ENCODE measurements around the gene TRIP10.
"Not testable (repeated sequence)": the region's sequence is repeated elsewhere in the genome, so short reads cannot be mapped to it uniquely, and the experiment has no call there.

The TRIP10 gene

GRCh38 chr19:6743714-6744380 lies 4.4 kb downstream of the TRIP10 start:
- no peaks in the 10 kb centered on the region for H3K9me3 ChIP-seq (replicated peaks; ENCODE audit: insufficient read depth, low read length)
- DNase-seq, result no peak
- no peak overlapping the region for H2AFZ ChIP-seq (ENCODE audit: low read length)
- no peaks in the 10 kb centered on the region for H3K9me2 ChIP-seq (replicated peaks; ENCODE audit: insufficient read depth, low read length)
- H3K27ac ChIP-seq (ENCODE audit: low read length), result no peak overlapping the region
- no peaks in the 10 kb centered on the region for H4K20me1 ChIP-seq (ENCODE audit: insufficient read depth, low read length)
- peaks cover 33% of the 10 kb centered on the region for H3K79me2 ChIP-seq (ENCODE audit: low read length)
- no peak overlapping the region for H3K4me3 ChIP-seq (ENCODE audit: low read length)
- H3F3A ChIP-seq (ENCODE audit: insufficient read depth, low read length), result peaks cover 15% of the 10 kb centered on the region
- H3K9ac ChIP-seq (ENCODE audit: low read length), result no peak overlapping the region
- peaks cover 9% of the 10 kb centered on the region for H3K4me1 ChIP-seq (ENCODE audit: low read length)
- no peaks in the 10 kb centered on the region for H3K27me3 ChIP-seq (replicated peaks; ENCODE audit: insufficient read depth, low read length)
- H3K36me3 ChIP-seq (replicated peaks; ENCODE audit: insufficient read depth, low read length), result peaks cover 18% of the 10 kb centered on the region
- TF ChIP-seq EZH2phosphoT487 (IDR thresholded peaks at IDR 0.05; ENCODE audit: low read length) (no peak), EZH2 (optimal IDR thresholded peaks at IDR 0.05; ENCODE audit: low read depth, low read length) (no peak), CTCF (IDR thresholded peaks at IDR 0.05; ENCODE audit: low read length) (no peak)
- H3K4me2 ChIP-seq (ENCODE audit: low read depth, low read length), result no peak overlapping the region

GRCh38 chr19:6744381-6745301 lies 5.2 kb downstream of the TRIP10 start:
- no peak overlapping the region for H3K4me2 ChIP-seq (ENCODE audit: low read depth, low read length)
- no peak overlapping the region for H2AFZ ChIP-seq (ENCODE audit: low read length)
- no peak overlapping the region for H3K27ac ChIP-seq (ENCODE audit: low read length)

GRCh38 chr19:6745965-6746364 lies 6.5 kb downstream of the TRIP10 start:
- H3K36me3 ChIP-seq (replicated peaks; ENCODE audit: insufficient read depth, low read length), result peaks cover 22% of the 10 kb centered on the region
- H3K27ac ChIP-seq (ENCODE audit: low read length), result no peak overlapping the region
- H3K9me2 ChIP-seq (replicated peaks; ENCODE audit: insufficient read depth, low read length), result no peaks in the 10 kb centered on the region
- H3K9ac ChIP-seq (ENCODE audit: low read length), result no peak overlapping the region
- no peaks in the 10 kb centered on the region for H3K27me3 ChIP-seq (replicated peaks; ENCODE audit: insufficient read depth, low read length)
- H4K20me1 ChIP-seq (ENCODE audit: insufficient read depth, low read length), result no peaks in the 10 kb centered on the region
- no peak overlapping the region for H3K4me3 ChIP-seq (ENCODE audit: low read length)
- H3F3A ChIP-seq (ENCODE audit: insufficient read depth, low read length), result peaks cover 10% of the 10 kb centered on the region
- H3K79me2 ChIP-seq (ENCODE audit: low read length), result peaks cover 19% of the 10 kb centered on the region
- H3K4me1 ChIP-seq (ENCODE audit: low read length), result peaks cover 3% of the 10 kb centered on the region
- no peak for DNase-seq
- no peak for TF ChIP-seq EZH2 (optimal IDR thresholded peaks at IDR 0.05; ENCODE audit: low read depth, low read length)
- TF ChIP-seq CTCF (IDR thresholded peaks at IDR 0.05; ENCODE audit: low read length), result no peak
- no peak for TF ChIP-seq EZH2phosphoT487 (IDR thresholded peaks at IDR 0.05; ENCODE audit: low read length)
- no peak overlapping the region for H2AFZ ChIP-seq (ENCODE audit: low read length)
- H3K9me3 ChIP-seq (replicated peaks; ENCODE audit: insufficient read depth, low read length), result no peaks in the 10 kb centered on the region
- H3K4me2 ChIP-seq (ENCODE audit: low read depth, low read length), result no peak overlapping the region

More at GRCh38 chr19:6744381-6745301, 5.2 kb downstream of the TRIP10 start:
- Histone ChIP-seq H3K4me1 (ENCODE audit: low read length) (peaks cover 4% of the 10 kb centered on the region), H3K9me3 (replicated peaks; ENCODE audit: insufficient read depth, low read length) (no peaks in the 10 kb centered on the region), H3K79me2 (ENCODE audit: low read length) (peaks cover 33% of the 10 kb centered on the region), H3K27me3 (replicated peaks; ENCODE audit: insufficient read depth, low read length) (no peaks in the 10 kb centered on the region), H3F3A (ENCODE audit: insufficient read depth, low read length) (peaks cover 11% of the 10 kb centered on the region), H3K9me2 (replicated peaks; ENCODE audit: insufficient read depth, low read length) (no peaks in the 10 kb centered on the region), H3K36me3 (replicated peaks; ENCODE audit: insufficient read depth, low read length) (peaks cover 18% of the 10 kb centered on the region), H3K4me3 (ENCODE audit: low read length) (no peak overlapping the region), H4K20me1 (ENCODE audit: insufficient read depth, low read length) (no peaks in the 10 kb centered on the region), H3K9ac (ENCODE audit: low read length) (no peak overlapping the region)
- no peak for DNase-seq
- TF ChIP-seq EZH2phosphoT487 (IDR thresholded peaks at IDR 0.05; ENCODE audit: low read length), result no peak
- TF ChIP-seq CTCF (IDR thresholded peaks at IDR 0.05; ENCODE audit: low read length), result no peak
- no peak for TF ChIP-seq EZH2 (optimal IDR thresholded peaks at IDR 0.05; ENCODE audit: low read depth, low read length)

GRCh38 chr19:6748543-6748942 lies 9.1 kb downstream of the TRIP10 start:
- not testable (repeated sequence) for DNase-seq; H3K27me3 ChIP-seq (replicated peaks; ENCODE audit: insufficient read depth, low read length); H2AFZ ChIP-seq (ENCODE audit: low read length); H3K27ac ChIP-seq (ENCODE audit: low read length); H3K79me2 ChIP-seq (ENCODE audit: low read length); H4K20me1 ChIP-seq (ENCODE audit: insufficient read depth, low read length); H3K9me2 ChIP-seq (replicated peaks; ENCODE audit: insufficient read depth, low read length); H3K9ac ChIP-seq (ENCODE audit: low read length); H3K4me3 ChIP-seq (ENCODE audit: low read length); H3K9me3 ChIP-seq (replicated peaks; ENCODE audit: insufficient read depth, low read length); H3K4me2 ChIP-seq (ENCODE audit: low read depth, low read length); H3K4me1 ChIP-seq (ENCODE audit: low read length)
- Histone ChIP-seq H3K36me3 (replicated peaks; ENCODE audit: insufficient read depth, low read length) (peaks cover 36% of the 10 kb centered on the region), H3F3A (ENCODE audit: insufficient read depth, low read length) (peaks cover 13% of the 10 kb centered on the region; the same call in 1 of the 2 replicates)

All from MM.1S (cell line).